KG1 (cell line): ENCODE data around the gene PDE6H.

ENCODE experiments used
- DNase-seq: peaks from one replicate; lab custom pipeline; 2025; lab: John Stamatoyannopoulos, UW

PDE6H gene

GRCh38 chr12:14972816-14973215 lies at the start of gene PDE6H:
PDE6H (plus strand) TSS chr12:14973042; CDS start chr12:14978013, 4,971 bp downstream.
- no peak for DNase-seq

GRCh38 chr12:14923944-14924343 lies 48.9 kb upstream of the PDE6H start:
- no peak for DNase-seq

- no peak for DNase-seq
Measured at GRCh38 chr12:14924541-14924940, 48.3 kb upstream of the PDE6H start.

- DNase-seq = no peak
Measured at GRCh38 chr12:14927267-14927666, 45.6 kb upstream of the PDE6H start.

- no peak for DNase-seq
Measured at GRCh38 chr12:14928931-14929330, 43.9 kb upstream of the PDE6H start.

GRCh38 chr12:14930299-14930698 lies 42.5 kb upstream of the PDE6H start:
- DNase-seq = no peak

GRCh38 chr12:14931359-14931758 lies 41.5 kb upstream of the PDE6H start:
- no peak for DNase-seq

GRCh38 chr12:14931791-14932560 lies 40.9 kb upstream of the PDE6H start:
- DNase-seq = no peak

- no peak for DNase-seq
Measured at GRCh38 chr12:14934511-14934910, 38.3 kb upstream of the PDE6H start.

GRCh38 chr12:14935031-14935430 lies 37.8 kb upstream of the PDE6H start:
- DNase-seq = no peak

GRCh38 chr12:14936224-14936861 lies 36.5 kb upstream of the PDE6H start:
- DNase-seq = no peak

- DNase-seq = no peak
Measured at GRCh38 chr12:14937014-14937413, 35.8 kb upstream of the PDE6H start.

- DNase-seq = no peak
Measured at GRCh38 chr12:14937689-14938088, 35.2 kb upstream of the PDE6H start.

GRCh38 chr12:14938301-14938700 lies 34.5 kb upstream of the PDE6H start, which contains the start of gene ERP27:
ERP27 (minus strand) TSS chr12:14938537; CDS start chr12:14938508, 29 bp downstream.
- no peak for DNase-seq

GRCh38 chr12:14941369-14941768 lies 31.5 kb upstream of the PDE6H start:
- no peak for DNase-seq

GRCh38 chr12:14942196-14942931 lies 30.5 kb upstream of the PDE6H start:
- no peak for DNase-seq

- DNase-seq = no peak
Measured at GRCh38 chr12:14946162-14946561, 26.7 kb upstream of the PDE6H start.

- DNase-seq = no peak
Measured at GRCh38 chr12:14946861-14947260, 26.0 kb upstream of the PDE6H start.

GRCh38 chr12:14948672-14949071 lies 24.2 kb upstream of the PDE6H start:
- peak; percentile 42 for DNase-seq

- no peak for DNase-seq
Measured at GRCh38 chr12:14949631-14950030, 23.2 kb upstream of the PDE6H start.

GRCh38 chr12:14950421-14950820 lies 22.4 kb upstream of the PDE6H start:
- no peak for DNase-seq

- no peak for DNase-seq
Measured at GRCh38 chr12:14950982-14951746, 21.7 kb upstream of the PDE6H start.
